ENCODE measurements around the gene TM2D3. TPM values are rescaled to one million over a fixed set of nuclear protein-coding genes. Genes with fewer than 3 reads are reported as not detected.

Gene TM2D3
- total and polyA plus RNA-seq, 3 donors from 2014 or later: 60.2 to 69.9 (median 69.5) TPM

DNA sequence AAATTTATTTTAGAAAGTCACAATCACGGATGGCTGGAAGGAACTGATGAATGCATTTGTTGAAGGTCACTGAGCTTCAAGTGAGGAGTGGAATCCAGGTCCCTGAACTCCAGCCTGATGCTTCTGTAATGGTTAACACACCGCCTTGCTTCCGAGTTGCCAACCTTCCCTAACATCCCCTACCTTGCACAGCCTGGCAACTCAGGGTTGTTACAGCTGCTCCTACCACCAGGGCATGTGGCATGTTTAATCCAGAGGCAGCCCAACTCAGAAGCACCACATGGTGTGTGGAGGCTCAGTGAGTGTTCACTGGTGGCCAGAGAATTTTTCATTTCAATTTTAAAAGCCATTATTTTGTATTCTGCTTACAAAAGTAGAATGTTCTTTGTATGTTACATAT lies 4.9 kb downstream of the TM2D3 start:
- Histone ChIP-seq H3K36me3 (ENCODE audit: low read depth, missing control alignments) (no peaks in the 10 kb centered on the region), H3K9me3 (no peaks in the 10 kb centered on the region), H3K4me1 (peaks cover 12% of the 10 kb centered on the region), H3K27ac (no peak overlapping the region), H3K4me3 (no peak overlapping the region), H3K27me3 (no peaks in the 10 kb centered on the region)
- intact Hi-C loops (cut with DNase I; ENCODE audit: low total_unique reads): loop anchor here (10.0 kb wide), 1 partner anchor 352 kb away; the partner anchor contains the start of gene SNRPA1
- TF ChIP-seq POLR2A (IDR thresholded peaks at IDR 0.05): no peak
- TF ChIP-seq, protein P1, sequence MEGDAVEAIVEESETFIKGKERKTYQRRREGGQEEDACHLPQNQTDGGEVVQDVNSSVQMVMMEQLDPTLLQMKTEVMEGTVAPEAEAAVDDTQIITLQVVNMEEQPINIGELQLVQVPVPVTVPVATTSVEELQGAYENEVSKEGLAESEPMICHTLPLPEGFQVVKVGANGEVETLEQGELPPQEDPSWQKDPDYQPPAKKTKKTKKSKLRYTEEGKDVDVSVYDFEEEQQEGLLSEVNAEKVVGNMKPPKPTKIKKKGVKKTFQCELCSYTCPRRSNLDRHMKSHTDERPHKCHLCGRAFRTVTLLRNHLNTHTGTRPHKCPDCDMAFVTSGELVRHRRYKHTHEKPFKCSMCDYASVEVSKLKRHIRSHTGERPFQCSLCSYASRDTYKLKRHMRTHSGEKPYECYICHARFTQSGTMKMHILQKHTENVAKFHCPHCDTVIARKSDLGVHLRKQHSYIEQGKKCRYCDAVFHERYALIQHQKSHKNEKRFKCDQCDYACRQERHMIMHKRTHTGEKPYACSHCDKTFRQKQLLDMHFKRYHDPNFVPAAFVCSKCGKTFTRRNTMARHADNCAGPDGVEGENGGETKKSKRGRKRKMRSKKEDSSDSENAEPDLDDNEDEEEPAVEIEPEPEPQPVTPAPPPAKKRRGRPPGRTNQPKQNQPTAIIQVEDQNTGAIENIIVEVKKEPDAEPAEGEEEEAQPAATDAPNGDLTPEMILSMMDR (IDR thresholded peaks at IDR 0.05): no peak
- 62 to 66% methylated on average over 3 of the region's 3 CpGs for WGBS, 2 donors
- DNase-seq: no peak

- Histone ChIP-seq H3K27me3 (no peaks in the 10 kb centered on the region), H3K4me3 (no peak overlapping the region), H3K36me3 (ENCODE audit: low read depth, missing control alignments) (no peaks in the 10 kb centered on the region), H3K27ac (no peak overlapping the region), H3K4me1 (peaks cover 12% of the 10 kb centered on the region), H3K9me3 (no peaks in the 10 kb centered on the region)
- intact Hi-C loops (cut with DNase I; ENCODE audit: low total_unique reads): loop anchor here (10.0 kb wide), 1 partner anchor 352 kb away; the partner anchor contains the start of gene SNRPA1
- DNase-seq: peak; percentile 56
- 50 to 51% methylated on average over 8 of the region's 8 CpGs for WGBS, 2 donors
- TF ChIP-seq POLR2A (IDR thresholded peaks at IDR 0.05): no peak
- TF ChIP-seq, protein P1 (IDR thresholded peaks at IDR 0.05): no peak
Observed at GRCh38 chr15:101646672-101647071, 5.5 kb downstream of the TM2D3 start.

DNA sequence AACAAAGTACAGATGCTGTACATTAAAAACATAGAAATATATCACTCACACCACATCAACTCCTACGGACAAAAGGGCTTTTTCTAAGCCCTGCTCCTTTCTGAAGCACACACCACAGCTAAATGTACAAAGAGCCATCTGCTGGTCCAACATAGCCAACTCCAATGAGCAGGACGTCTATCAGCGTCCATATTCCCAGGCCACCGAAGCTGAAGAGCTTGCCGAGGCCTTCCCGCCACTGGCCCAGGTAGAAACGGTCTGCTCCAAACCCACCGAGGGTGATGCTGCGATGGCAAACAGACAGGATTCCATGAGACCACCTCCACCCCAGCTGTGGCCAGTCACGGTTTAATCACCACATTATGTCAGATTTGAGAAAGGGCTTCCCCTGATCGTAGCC lies 9.8 kb downstream of the TM2D3 start:
- DNase-seq: no peak
- no peak for TF ChIP-seq POLR2A (IDR thresholded peaks at IDR 0.05)
- TF ChIP-seq, protein P1 (IDR thresholded peaks at IDR 0.05): no peak
- Histone ChIP-seq H3K27ac (no peak overlapping the region), H3K4me1 (peaks cover 5% of the 10 kb centered on the region), H3K27me3 (no peaks in the 10 kb centered on the region), H3K36me3 (ENCODE audit: low read depth, missing control alignments) (no peaks in the 10 kb centered on the region), H3K9me3 (no peaks in the 10 kb centered on the region), H3K4me3 (no peak overlapping the region)
- WGBS, 2 donors: 71 to 74% methylated on average over 11 of the region's 11 CpGs
- intact Hi-C loops (cut with DNase I; ENCODE audit: low total_unique reads): loop anchor here (10.0 kb wide), 1 partner anchor 348 kb away; the partner anchor contains the start of gene SNRPA1

- H3K4me3 ChIP-seq: no peak overlapping the region
- H3K36me3 ChIP-seq (ENCODE audit: low read depth, missing control alignments): no peaks in the 10 kb centered on the region
- H3K4me1 ChIP-seq: peaks cover 5% of the 10 kb centered on the region
- TF ChIP-seq, protein P1 (IDR thresholded peaks at IDR 0.05): no peak
- TF ChIP-seq POLR2A (IDR thresholded peaks at IDR 0.05): no peak
- WGBS, 2 donors: 68 to 75% methylated on average over 1 of the region's 1 CpG
- H3K27ac ChIP-seq: no peak overlapping the region
- intact Hi-C loops (cut with DNase I; ENCODE audit: low total_unique reads): loop anchor here (10.0 kb wide), 1 partner anchor 347 kb away; the partner anchor contains the start of gene SNRPA1
- H3K27me3 ChIP-seq: no peaks in the 10 kb centered on the region
- no peak for DNase-seq
- no peaks in the 10 kb centered on the region for H3K9me3 ChIP-seq
Observed at GRCh38 chr15:101641894-101642293, 10.3 kb downstream of the TM2D3 start.
